Stimulated activated naive CD4-positive, alpha-beta T cell treated with Interleukin-2 at 50 U/mL for 16 hours (primary cell): Measurements from ENCODE around the gene PIMREG.

Experiments
- DNase-seq: peaks from one replicate; lab custom pipeline; 2025; lab: John Stamatoyannopoulos, UW

The PIMREG gene

GRCh38 chr17:6461792-6462524 lies 17.7 kb downstream of the PIMREG start:
- DNase-seq: no peak

- DNase-seq: no peak
Measured at GRCh38 chr17:6462692-6463091, 18.4 kb downstream of the PIMREG start.

- no peak for DNase-seq
Measured at GRCh38 chr17:6463616-6464445, 19.6 kb downstream of the PIMREG start.

GRCh38 chr17:6464446-6465041 lies 20.3 kb downstream of the PIMREG start:
- DNase-seq: no peak

GRCh38 chr17:6465206-6466003 lies 21.1 kb downstream of the PIMREG start:
- DNase-seq: no peak

GRCh38 chr17:6467567-6467966 lies 23.3 kb downstream of the PIMREG start:
- DNase-seq: no peak

- DNase-seq: no peak
Measured at GRCh38 chr17:6468051-6468790, 24.0 kb downstream of the PIMREG start.

GRCh38 chr17:6470146-6470718 lies 26.0 kb downstream of the PIMREG start:
- DNase-seq: no peak

GRCh38 chr17:6470751-6471521 lies 26.7 kb downstream of the PIMREG start:
- no peak for DNase-seq

GRCh38 chr17:6471531-6472465 lies 27.5 kb downstream of the PIMREG start:
- DNase-seq: no peak

- no peak for DNase-seq
Measured at GRCh38 chr17:6472517-6472916, 28.3 kb downstream of the PIMREG start.

- DNase-seq: peak; percentile 50
Measured at GRCh38 chr17:6473128-6473767, 29.0 kb downstream of the PIMREG start.

GRCh38 chr17:6474376-6474775 lies 30.1 kb downstream of the PIMREG start:
- no peak for DNase-seq

GRCh38 chr17:6474906-6475305 lies 30.7 kb downstream of the PIMREG start:
- no peak for DNase-seq

GRCh38 chr17:6475411-6475810 lies 31.2 kb downstream of the PIMREG start:
- DNase-seq: no peak

GRCh38 chr17:6476076-6476809 lies 32.0 kb downstream of the PIMREG start:
- DNase-seq: no peak

- no peak for DNase-seq
Measured at GRCh38 chr17:6476810-6477179, 32.5 kb downstream of the PIMREG start.

- DNase-seq: no peak
Measured at GRCh38 chr17:6477831-6478383, 33.7 kb downstream of the PIMREG start.
